Measurements from ENCODE around the gene CHMP6.

DNA sequence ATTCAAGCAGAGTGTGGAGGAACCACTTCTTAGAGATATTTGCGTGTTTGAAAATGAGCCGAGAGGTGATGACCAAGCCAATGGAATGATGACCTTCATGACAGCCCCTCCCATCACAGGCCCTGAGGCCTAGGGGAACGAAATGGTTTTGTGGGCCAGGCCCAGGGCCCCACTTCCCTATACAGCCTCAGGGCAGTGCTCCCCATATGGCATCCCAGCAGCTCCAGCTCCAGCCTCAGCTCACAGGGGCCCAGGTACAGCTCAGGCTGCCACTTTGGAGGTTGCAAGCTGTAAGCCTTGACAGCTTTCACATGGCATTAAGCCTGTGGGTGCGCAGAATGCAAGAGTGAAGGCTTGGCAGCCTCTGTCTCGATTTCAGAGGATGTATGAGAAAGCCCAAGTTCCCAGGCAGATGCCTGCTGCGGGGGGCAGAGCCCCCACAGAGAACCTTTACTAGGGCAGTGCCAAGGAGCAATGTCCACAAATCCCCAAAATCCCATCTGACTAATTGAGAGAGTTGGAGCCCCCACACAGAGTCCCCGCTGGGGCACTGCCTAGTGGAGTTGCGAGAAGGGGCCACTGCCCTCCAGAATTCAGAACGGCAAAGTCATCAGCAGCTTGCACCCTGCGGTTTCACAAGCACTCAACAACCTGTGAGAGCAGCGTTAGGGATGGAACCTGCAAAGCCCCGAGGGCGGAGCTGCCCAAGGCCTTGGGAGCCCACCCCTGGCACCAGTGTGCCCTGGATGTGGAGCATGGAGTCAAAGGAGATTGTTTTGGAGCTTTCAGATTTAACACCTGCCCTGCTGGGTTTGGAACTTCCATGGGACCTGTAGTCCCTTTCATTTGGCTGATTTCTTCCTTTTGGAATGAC lies 21.2 kb downstream of the CHMP6 start:
- TF ChIP-seq, protein P1, sequence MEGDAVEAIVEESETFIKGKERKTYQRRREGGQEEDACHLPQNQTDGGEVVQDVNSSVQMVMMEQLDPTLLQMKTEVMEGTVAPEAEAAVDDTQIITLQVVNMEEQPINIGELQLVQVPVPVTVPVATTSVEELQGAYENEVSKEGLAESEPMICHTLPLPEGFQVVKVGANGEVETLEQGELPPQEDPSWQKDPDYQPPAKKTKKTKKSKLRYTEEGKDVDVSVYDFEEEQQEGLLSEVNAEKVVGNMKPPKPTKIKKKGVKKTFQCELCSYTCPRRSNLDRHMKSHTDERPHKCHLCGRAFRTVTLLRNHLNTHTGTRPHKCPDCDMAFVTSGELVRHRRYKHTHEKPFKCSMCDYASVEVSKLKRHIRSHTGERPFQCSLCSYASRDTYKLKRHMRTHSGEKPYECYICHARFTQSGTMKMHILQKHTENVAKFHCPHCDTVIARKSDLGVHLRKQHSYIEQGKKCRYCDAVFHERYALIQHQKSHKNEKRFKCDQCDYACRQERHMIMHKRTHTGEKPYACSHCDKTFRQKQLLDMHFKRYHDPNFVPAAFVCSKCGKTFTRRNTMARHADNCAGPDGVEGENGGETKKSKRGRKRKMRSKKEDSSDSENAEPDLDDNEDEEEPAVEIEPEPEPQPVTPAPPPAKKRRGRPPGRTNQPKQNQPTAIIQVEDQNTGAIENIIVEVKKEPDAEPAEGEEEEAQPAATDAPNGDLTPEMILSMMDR (IDR thresholded peaks at IDR 0.05), result no peak
- no peak for TF ChIP-seq POLR2A (IDR thresholded peaks at IDR 0.05)
